Activated CD4-positive, alpha-beta T cell treated with anti-CD3 and anti-CD28 coated beads, Interleukin-2, amount 10 ng/mL, durations not matched to agents 7 days and 5 days (primary cell): ENCODE data around the gene STK32B. TPM values are rescaled to one million over a fixed set of nuclear protein-coding genes. Genes with fewer than 3 reads are reported as not detected.

Experiments used
- CTCF ChIA-PET: fragments of 350-600 bp; sonication (Branson Sonifier 250); formaldehyde crosslinking; loops from one replicate; lab custom pipeline; 2021; ENCODE audit warnings: antibody characterized with exemption; lab: Charles Lee
- POLR2A ChIA-PET: fragments of 350-600 bp; sonication (Branson Sonifier 250); formaldehyde crosslinking; loops from one replicate; lab custom pipeline; 2021; ENCODE audit warnings: antibody characterized with exemption; lab: Charles Lee
- DNase-seq: peaks from one replicate; pipeline ENCODE4 v3.0.0-alpha.2; 2020
- H3K27ac Mint-ChIP-seq: one replicate; pipeline ENCODE4 v1.8.0; 2021; ENCODE audit warnings: mild to moderate bottlenecking, moderate library complexity, mixed read lengths
- H3K27me3 Mint-ChIP-seq: one replicate; pipeline ENCODE4 v1.8.0; 2021; ENCODE audit warnings: mixed read lengths
- H3K36me3 Mint-ChIP-seq: one replicate; pipeline ENCODE4 v1.8.0; 2021; ENCODE audit warnings: low read depth, mixed read lengths
- H3K4me1 Mint-ChIP-seq: one replicate; pipeline ENCODE4 v1.8.0; 2021; ENCODE audit warnings: mixed read lengths
- H3K4me3 Mint-ChIP-seq: one replicate; pipeline ENCODE4 v1.8.0; 2021; ENCODE audit warnings: mild to moderate bottlenecking, moderate library complexity, mixed read lengths
- H3K9me3 Mint-ChIP-seq: one replicate; pipeline ENCODE4 v1.8.0; 2021; ENCODE audit warnings: mixed read lengths
- total RNA-seq, 2 experiments: library from RNA; stranded (reverse); gene quantifications; one replicate each; pipeline ENCODE4 v1.2.3, GENCODE V29; 2021

STK32B gene
- total RNA-seq, 2 experiments from 2014 or later, result not detected

DNA sequence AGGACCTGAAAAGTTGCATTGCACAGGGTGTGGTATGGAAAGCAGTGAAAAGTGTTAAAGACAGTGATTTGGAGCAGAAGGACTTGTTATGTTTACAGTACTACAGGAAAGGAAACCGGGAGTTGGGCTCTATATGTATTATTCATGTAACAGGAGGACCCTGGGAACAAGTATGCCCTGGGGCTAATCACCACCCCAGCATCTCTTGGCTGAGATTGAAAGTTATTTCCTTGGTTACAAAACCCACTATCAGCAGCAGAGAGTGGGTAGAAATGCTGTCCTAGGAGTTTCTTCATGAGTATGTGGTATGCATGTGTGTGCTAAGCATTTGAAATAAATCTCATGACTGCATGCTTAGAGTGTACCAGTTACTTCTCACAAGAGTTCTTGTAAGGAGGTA is 46.9 kb downstream of the STK32B start:
- H3K27me3 Mint-ChIP-seq, result no peaks in the 10 kb centered on the region
- CTCF ChIA-PET, result no interaction called here
- no peak overlapping the region for H3K27ac Mint-ChIP-seq
- no peak for DNase-seq
- no peaks in the 10 kb centered on the region for H3K4me1 Mint-ChIP-seq
- POLR2A ChIA-PET, result no interaction called here
- H3K36me3 Mint-ChIP-seq, result no peaks in the 10 kb centered on the region
- H3K9me3 Mint-ChIP-seq, result peaks cover 7% of the 10 kb centered on the region
- no peak overlapping the region for H3K4me3 Mint-ChIP-seq

- Mint-ChIP-seq H3K9me3 (peaks cover 5% of the 10 kb centered on the region), H3K27me3 (no peaks in the 10 kb centered on the region), H3K36me3 (no peaks in the 10 kb centered on the region), H3K4me1 (no peaks in the 10 kb centered on the region), H3K4me3 (no peak overlapping the region), H3K27ac (no peak overlapping the region)
- POLR2A ChIA-PET, result no interaction called here
- CTCF ChIA-PET, result no interaction called here
- no peak for DNase-seq
Measured at GRCh38 chr4:5100336-5100735, 49.1 kb downstream of the STK32B start.

DNA sequence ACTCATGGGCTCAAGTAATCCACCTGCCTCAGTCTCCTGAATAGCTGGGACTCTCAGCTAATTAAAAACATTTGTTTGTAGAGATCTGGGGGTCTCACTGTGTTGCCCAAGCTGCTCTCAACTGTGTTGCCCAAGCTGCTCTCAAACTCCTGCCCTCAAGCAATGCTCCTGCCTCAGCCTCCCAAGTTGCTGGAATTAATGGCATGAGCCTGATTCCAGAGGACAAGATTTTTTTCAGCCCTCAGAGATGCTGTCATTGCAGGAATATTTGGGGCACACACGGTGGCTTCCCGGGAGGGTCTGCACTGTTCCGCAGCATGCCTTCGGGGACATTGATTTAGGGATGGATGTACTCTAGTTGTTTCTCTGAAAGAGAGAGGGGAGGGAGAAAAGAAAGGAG is 49.7 kb downstream of the STK32B start:
- DNase-seq, result no peak
- no peaks in the 10 kb centered on the region for H3K36me3 Mint-ChIP-seq
- peaks cover 5% of the 10 kb centered on the region for H3K9me3 Mint-ChIP-seq
- H3K27me3 Mint-ChIP-seq, result no peaks in the 10 kb centered on the region
- no peak overlapping the region for H3K4me3 Mint-ChIP-seq
- peak overlapping the region; percentile 42 for H3K27ac Mint-ChIP-seq
- ChIA-PET POLR2A (no interaction called here), CTCF (no interaction called here)
- H3K4me1 Mint-ChIP-seq, result no peaks in the 10 kb centered on the region

DNA sequence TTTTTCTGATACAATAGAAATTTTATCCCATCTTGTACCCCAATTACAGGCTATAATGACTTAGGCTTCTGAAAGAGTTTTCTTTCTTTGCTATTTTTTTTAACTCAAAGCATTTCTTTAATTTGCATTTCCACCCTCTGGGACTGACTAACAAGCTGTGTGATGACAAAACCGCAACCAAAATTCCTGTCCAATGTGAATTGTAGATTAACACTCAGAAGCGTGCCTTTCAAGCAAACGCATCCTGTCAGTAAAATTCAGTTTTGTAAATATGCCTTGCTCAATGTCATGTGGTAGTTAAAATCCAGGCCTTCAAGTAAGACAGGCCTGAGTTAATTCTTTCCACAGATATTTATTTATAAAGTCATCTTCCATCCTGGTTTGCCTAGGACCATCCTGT is 50.3 kb downstream of the STK32B start:
- peaks cover 5% of the 10 kb centered on the region for H3K9me3 Mint-ChIP-seq
- ChIA-PET POLR2A (no interaction called here), CTCF (no interaction called here)
- H3K4me3 Mint-ChIP-seq, result no peak overlapping the region
- no peaks in the 10 kb centered on the region for H3K4me1 Mint-ChIP-seq
- DNase-seq, result no peak
- H3K36me3 Mint-ChIP-seq, result no peaks in the 10 kb centered on the region
- no peaks in the 10 kb centered on the region for H3K27me3 Mint-ChIP-seq
- no peak overlapping the region for H3K27ac Mint-ChIP-seq

- Mint-ChIP-seq H3K36me3 (no peaks in the 10 kb centered on the region), H3K27ac (no peak overlapping the region), H3K4me1 (no peaks in the 10 kb centered on the region), H3K27me3 (peaks cover 1% of the 10 kb centered on the region), H3K4me3 (no peak overlapping the region), H3K9me3 (no peaks in the 10 kb centered on the region)
- ChIA-PET POLR2A (no interaction called here), CTCF (no interaction called here)
- DNase-seq, result no peak
Measured at GRCh38 chr4:5110901-5111300, 59.6 kb downstream of the STK32B start.

GRCh38 chr4:5112333-5113095 is 61.2 kb downstream of the STK32B start:
- Mint-ChIP-seq H3K27ac (no peak overlapping the region), H3K9me3 (no peaks in the 10 kb centered on the region), H3K4me3 (no peak overlapping the region), H3K27me3 (peaks cover 1% of the 10 kb centered on the region), H3K4me1 (no peaks in the 10 kb centered on the region), H3K36me3 (no peaks in the 10 kb centered on the region)
- POLR2A ChIA-PET, result no interaction called here
- DNase-seq, result no peak
- CTCF ChIA-PET, result no interaction called here

DNA sequence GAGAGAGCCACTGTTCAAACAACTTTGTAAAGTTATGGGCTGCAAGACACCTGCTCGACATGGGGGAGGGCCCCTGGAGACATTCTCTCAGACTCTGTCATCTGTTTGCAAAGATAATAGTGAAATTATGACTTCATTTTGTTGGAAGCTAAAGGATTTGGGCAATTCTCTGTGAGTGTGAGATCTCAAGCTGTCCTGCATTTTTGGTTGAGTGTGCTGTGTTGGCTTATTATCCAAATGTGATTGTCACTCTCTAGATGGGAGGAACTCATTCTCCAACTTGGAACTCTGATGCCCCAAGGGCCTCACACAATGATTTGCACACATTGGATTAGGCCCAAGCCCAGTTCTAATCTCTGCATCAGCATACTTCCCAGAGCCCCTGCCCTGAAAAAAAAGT is 63.7 kb downstream of the STK32B start:
- H3K4me1 Mint-ChIP-seq, result no peaks in the 10 kb centered on the region
- DNase-seq, result no peak
- H3K27ac Mint-ChIP-seq, result no peak overlapping the region
- no peak overlapping the region for H3K4me3 Mint-ChIP-seq
- CTCF ChIA-PET, result no interaction called here
- POLR2A ChIA-PET, result no interaction called here
- H3K27me3 Mint-ChIP-seq, result peaks cover 1% of the 10 kb centered on the region
- H3K9me3 Mint-ChIP-seq, result no peaks in the 10 kb centered on the region
- H3K36me3 Mint-ChIP-seq, result no peaks in the 10 kb centered on the region

DNA sequence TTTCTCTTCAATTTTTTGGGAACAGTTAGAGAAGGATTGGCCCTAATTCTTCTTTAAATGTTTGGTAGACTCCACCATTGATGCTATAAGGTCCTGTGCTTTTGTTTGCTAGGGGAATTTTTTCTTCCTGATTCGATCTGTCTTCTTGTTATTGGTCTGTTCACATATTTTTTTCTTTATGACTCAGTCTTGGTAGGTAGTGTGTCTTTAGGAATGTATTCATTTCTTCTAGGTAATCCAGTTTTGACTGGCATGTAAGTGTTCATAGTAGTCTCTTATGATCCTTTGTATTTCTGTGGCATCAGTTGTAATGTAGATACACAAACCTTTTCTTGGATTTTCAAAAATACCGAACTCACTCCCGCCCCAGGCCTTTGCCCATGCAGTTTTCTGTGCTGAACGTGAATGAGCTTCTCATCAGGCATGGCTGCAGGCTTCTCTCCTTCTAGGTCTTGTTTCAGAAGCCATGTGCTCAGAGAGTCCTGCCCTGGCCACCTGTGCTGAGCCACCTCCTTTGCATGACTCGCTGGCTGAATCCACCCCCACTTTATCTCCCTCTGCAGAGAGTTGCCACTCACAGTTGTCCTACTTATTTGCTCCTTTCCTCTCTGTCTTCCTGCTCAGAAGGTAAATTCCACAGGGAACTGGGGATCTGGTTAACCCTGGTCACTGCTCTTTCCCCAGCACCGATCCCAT is 67.0 kb downstream of the STK32B start:
- H3K4me3 Mint-ChIP-seq, result no peak overlapping the region
- ChIA-PET POLR2A (no interaction called here), CTCF (no interaction called here)
- no peak for DNase-seq
- no peaks in the 10 kb centered on the region for H3K4me1 Mint-ChIP-seq
- no peaks in the 10 kb centered on the region for H3K36me3 Mint-ChIP-seq
- H3K27me3 Mint-ChIP-seq, result peaks cover 1% of the 10 kb centered on the region
- H3K27ac Mint-ChIP-seq, result no peak overlapping the region
- no peaks in the 10 kb centered on the region for H3K9me3 Mint-ChIP-seq

DNA sequence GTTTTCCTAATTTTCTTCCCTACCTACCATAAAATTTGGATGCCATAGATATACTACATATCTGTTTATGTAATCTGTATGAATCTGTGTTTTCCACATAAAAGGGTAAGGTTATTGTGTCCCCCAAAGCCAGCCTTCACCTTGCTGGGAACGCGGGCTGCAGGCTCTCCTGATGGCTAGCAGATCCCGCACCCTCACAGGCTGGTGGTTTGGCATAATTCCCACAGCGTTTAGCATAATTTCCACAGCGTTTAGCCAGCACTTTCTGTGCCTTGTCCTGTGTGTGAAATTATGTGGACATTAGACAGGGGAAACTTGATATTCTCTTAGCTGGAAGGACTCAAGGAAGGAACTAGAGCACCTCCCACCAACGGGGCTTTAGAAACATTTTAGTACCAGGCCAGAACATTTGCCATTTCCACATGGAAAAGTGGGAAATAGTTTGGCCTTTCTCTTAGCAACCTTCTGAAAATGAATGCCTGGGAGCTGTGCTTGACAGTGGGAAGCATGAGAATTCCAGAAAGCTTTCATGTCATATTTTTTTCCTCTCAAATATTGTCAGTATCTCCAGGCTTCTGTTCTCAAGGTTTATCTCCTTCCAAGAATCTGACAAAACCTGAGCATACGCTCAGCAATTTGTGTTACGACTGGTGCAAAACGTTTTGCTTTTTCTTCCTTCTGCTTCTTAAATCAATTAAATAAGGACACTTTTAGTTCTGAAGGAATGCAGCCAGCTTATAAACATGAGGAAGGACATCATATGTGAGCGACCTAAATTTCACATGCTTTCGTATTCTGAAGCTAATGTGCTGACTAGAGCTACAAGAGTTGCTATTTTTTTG is 67.9 kb downstream of the STK32B start:
- POLR2A ChIA-PET, result no interaction called here
- no peaks in the 10 kb centered on the region for H3K9me3 Mint-ChIP-seq
- no peaks in the 10 kb centered on the region for H3K4me1 Mint-ChIP-seq
- H3K27me3 Mint-ChIP-seq, result no peaks in the 10 kb centered on the region
- no peaks in the 10 kb centered on the region for H3K36me3 Mint-ChIP-seq
- DNase-seq, result no peak
- no peak overlapping the region for H3K27ac Mint-ChIP-seq
- CTCF ChIA-PET, result no interaction called here
- no peak overlapping the region for H3K4me3 Mint-ChIP-seq

- Mint-ChIP-seq H3K27me3 (no peaks in the 10 kb centered on the region), H3K36me3 (no peaks in the 10 kb centered on the region), H3K9me3 (no peaks in the 10 kb centered on the region), H3K4me1 (no peaks in the 10 kb centered on the region), H3K27ac (no peak overlapping the region), H3K4me3 (no peak overlapping the region)
- DNase-seq, result no peak
- ChIA-PET POLR2A (no interaction called here), CTCF (no interaction called here)
Measured at GRCh38 chr4:5120067-5120466, 68.8 kb downstream of the STK32B start.

DNA sequence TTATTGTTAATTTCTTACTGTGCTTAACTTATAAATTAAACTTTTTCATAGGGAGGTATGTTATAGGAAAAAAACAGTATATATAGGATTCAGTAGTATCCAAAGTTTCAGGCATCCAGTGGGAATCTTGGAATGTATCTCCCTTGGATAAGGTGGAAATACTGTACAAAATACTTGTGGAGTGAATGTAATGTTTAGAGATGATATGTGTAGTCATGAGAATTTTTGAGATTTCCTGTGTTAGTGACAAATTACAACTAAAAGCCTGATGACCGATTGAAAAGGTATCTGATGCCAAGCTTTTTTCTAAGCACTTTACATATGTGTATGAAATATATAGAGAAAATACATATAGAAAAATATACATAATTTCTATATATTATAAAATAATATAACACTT is 69.2 kb downstream of the STK32B start:
- ChIA-PET POLR2A (no interaction called here), CTCF (no interaction called here)
- Mint-ChIP-seq H3K27ac (no peak overlapping the region), H3K9me3 (no peaks in the 10 kb centered on the region), H3K4me3 (no peak overlapping the region), H3K27me3 (no peaks in the 10 kb centered on the region), H3K4me1 (no peaks in the 10 kb centered on the region), H3K36me3 (no peaks in the 10 kb centered on the region)
- no peak for DNase-seq

DNA sequence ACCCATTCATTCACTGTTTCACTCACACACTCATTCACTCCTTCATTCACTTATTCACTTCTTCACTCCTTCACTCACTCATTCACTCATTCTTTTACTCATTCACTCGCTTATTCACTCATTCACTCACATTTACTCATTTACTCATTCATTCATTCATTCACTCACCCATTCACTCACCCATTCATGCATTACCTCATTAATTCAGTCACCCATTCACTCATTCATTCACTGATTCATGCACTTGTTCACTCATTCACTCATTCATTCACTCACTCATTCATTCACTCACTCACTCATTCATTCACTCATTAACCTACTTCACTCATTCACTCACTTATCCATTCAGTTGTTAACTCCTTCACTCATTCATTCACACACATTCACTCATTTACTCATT is 70.8 kb downstream of the STK32B start:
- H3K27me3 Mint-ChIP-seq, result no peaks in the 10 kb centered on the region
- no peaks in the 10 kb centered on the region for H3K9me3 Mint-ChIP-seq
- no peak for DNase-seq
- ChIA-PET POLR2A (no interaction called here), CTCF (no interaction called here)
- no peak overlapping the region for H3K4me3 Mint-ChIP-seq
- no peaks in the 10 kb centered on the region for H3K36me3 Mint-ChIP-seq
- no peaks in the 10 kb centered on the region for H3K4me1 Mint-ChIP-seq
- no peak overlapping the region for H3K27ac Mint-ChIP-seq

GRCh38 chr4:5124876-5125275 is 73.6 kb downstream of the STK32B start:
- Mint-ChIP-seq H3K4me3 (no peak overlapping the region), H3K9me3 (no peaks in the 10 kb centered on the region), H3K27me3 (no peaks in the 10 kb centered on the region), H3K4me1 (no peaks in the 10 kb centered on the region), H3K27ac (no peak overlapping the region), H3K36me3 (no peaks in the 10 kb centered on the region)
- no peak for DNase-seq
- ChIA-PET CTCF (no interaction called here), POLR2A (no interaction called here)
